Spleen (tissue), 11 donors: ENCODE data around the gene DEPP1. TPM values are rescaled to one million over a fixed set of nuclear protein-coding genes. Genes with fewer than 3 reads are reported as not detected.

ENCODE experiments used
- DNase-seq: peaks from one replicate; pipeline ENCODE4 v3.0.0-alpha.2; 2020
- H3K27ac ChIP-seq, 8 donors: fragments of 200-600 bp; sonication (generic) in 7 of 8; 1 replicate in 4 of 8; 2 replicates in 4 of 8; pipeline versions ENCODE4 v1.5.0 to v1.8.0; 2016 to 2021; ENCODE audit warnings: inconsistent platforms in 4 of 8, mild to moderate bottlenecking in 4 of 8, moderate library complexity in 1 of 8
- H3K27me3 ChIP-seq, 7 donors: fragments of 200-600 bp; sonication (generic) in 6 of 7; replicated peaks in 1 of 7; 1 replicate in 4 of 7; 2 replicates in 3 of 7; pipeline versions ENCODE4 v1.5.0 to v1.8.0; 2016 to 2021; ENCODE audit warnings: inconsistent platforms in 3 of 7, mild to moderate bottlenecking in 1 of 7
- H3K36me3 ChIP-seq, 6 donors: fragments of 200-600 bp; sonication (generic) in 5 of 6; 1 replicate in 4 of 6; 2 replicates in 2 of 6; pipeline versions ENCODE4 v1.5.0 to v1.8.0; 2016 to 2021; ENCODE audit warnings: inconsistent platforms in 2 of 6
- H3K4me1 ChIP-seq, 6 donors: fragments of 200-600 bp; sonication (generic) in 5 of 6; 1 replicate in 3 of 6; 2 replicates in 3 of 6; pipeline versions ENCODE4 v1.5.0 to v1.8.0; 2016 to 2021; ENCODE audit warnings: inconsistent platforms in 3 of 6
- H3K4me3 ChIP-seq, 8 donors: fragments of 200-600 bp; sonication (generic) in 7 of 8; 1 replicate in 4 of 8; 2 replicates in 4 of 8; pipeline versions ENCODE4 v1.5.0 to v1.8.0; 2016 to 2021; ENCODE audit warnings: inconsistent platforms in 4 of 8, mild to moderate bottlenecking in 4 of 8, moderate library complexity in 2 of 8
- H3K9me3 ChIP-seq, 8 donors: fragments of 200-600 bp; sonication (generic) in 7 of 8; 1 replicate in 4 of 8; 2 replicates in 4 of 8; pipeline versions ENCODE4 v1.5.0 to v1.8.0; 2016 to 2021; ENCODE audit warnings: inconsistent platforms in 4 of 8
- POLR2A ChIP-seq, 3 donors: fragments of 450-650 bp; IDR thresholded peaks; one replicate each; pipeline ENCODE4 v1.5.1; 2017; ENCODE audit warnings: antibody characterized with exemption in 3 of 3, mild to moderate bottlenecking in 1 of 3
- POLR2AphosphoS5 ChIP-seq, 3 donors: sonication (generic); formaldehyde crosslinking; IDR thresholded peaks; one replicate each; pipeline ENCODE4 v1.5.1; 2017; ENCODE audit warnings: antibody characterized with exemption in 3 of 3
- WGBS, 5 donors: extraction: QIAGEN DNeasy Blood & Tissue Kit in 3 of 5; methylation state at CpG; one replicate each; pipeline versions ENCODE4 v1.1.5 to v1.1.7; 2013 to 2018; 5-methylcytosine and 5-hydroxymethylcytosine counted together
- intact Hi-C: fragments of 100-400 bp; cut with DNase I; formaldehyde crosslinking; loops from one replicate; pipeline ENCODE4 v1.15.0; 2023; ENCODE audit warnings: low total_unique reads
- polyA plus RNA-seq, 3 donors: library from polyadenylated mRNA; stranded (reverse); fragments of 200-250 nt; gene quantifications; one replicate each; pipeline ENCODE4 v1.2.1, GENCODE V29; 2013
- total RNA-seq, 7 donors: library from RNA; depleted of rRNA in 3 of 7; stranded (reverse); fragments of >200 nt in 3 of 7; fragmentation: NEBNext Ultra II Directional in 4 of 7; extraction: Animal tissue kit (Norgen Biotek cat#: 25700) in 4 of 7; gene quantifications; one replicate each; pipeline versions ENCODE4 v1.1.0 to v1.2.1, GENCODE V29; 2016 to 2021
- TF ChIP-seq, protein P1 (sequence below), 11 experiments: fragments of 200-600 bp in 7 of 11; fragments of 450-650 bp in 4 of 11; sonication (generic) in 4 of 11; IDR thresholded peaks in 8 of 11; conservative IDR thresholded peaks in 3 of 11; 1 replicate in 7 of 11; 2 replicates in 4 of 11; pipeline versions ENCODE4 v1.4.0 to v1.8.0; 2016 to 2021; ENCODE audit warnings: antibody characterized with exemption in 11 of 11, inconsistent platforms in 4 of 11, mild to moderate bottlenecking in 1 of 11
- donor health status: healthy with polysubstance abuse.
- donor health status: DM: no; HTN: no; CAD: no; lungs with moderate emphysema.
- donor health status: DM: no; HTN: no; CAD: no.
- donor health status: Bipolar disorder and iron deficiency.
- donor health status: healthy.
- donor health status: DM: no; HTN: no; CAD: no.
- donor health status: DM: yes; HTN: yes; CAD: no.

The DEPP1 gene
- total and polyA plus RNA-seq, 10 donors, result 9.5 to 90.1 (median 18.4) TPM

DNA sequence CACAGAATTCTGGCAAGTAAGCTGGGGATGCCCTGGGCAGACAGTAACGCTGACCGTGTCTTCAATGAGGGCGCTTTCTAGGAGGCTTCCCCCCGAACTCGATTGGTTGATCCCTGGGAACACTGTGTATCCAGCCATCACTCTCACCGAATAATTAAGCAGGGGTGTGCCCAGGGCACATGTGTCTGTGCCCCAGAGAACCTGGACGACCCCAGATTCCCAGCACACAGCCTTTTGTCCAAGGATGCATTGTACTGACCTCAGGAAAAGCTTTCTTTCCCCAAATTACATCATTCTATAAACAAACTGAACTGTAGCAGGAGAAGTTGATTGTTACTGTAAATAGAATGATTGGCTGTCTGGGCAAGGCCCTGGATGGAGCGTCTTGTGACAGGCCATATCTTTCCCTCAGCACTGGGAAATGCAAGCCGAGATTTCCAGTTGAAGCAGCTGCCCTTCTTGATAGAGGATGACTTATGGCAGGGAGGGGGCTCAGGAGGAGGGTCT lies 6.6 kb upstream of the DEPP1 start:
- peaks cover 0 to 19% (median 15%) of the 10 kb centered on the region in 6 donors for H3K4me1 ChIP-seq
- no peak overlapping the region for H3K4me3 ChIP-seq
- intact Hi-C loops, result no loop called here
- H3K36me3 ChIP-seq, result peaks cover 0 to 88% (median 11%) of the 10 kb centered on the region in 6 donors
- DNase-seq, result no peak
- no peaks in the 10 kb centered on the region for H3K27me3 ChIP-seq
- H3K27ac ChIP-seq, result no peak overlapping the region
- TF ChIP-seq POLR2AphosphoS5 (IDR thresholded peaks at IDR 0.05), result no peak
- TF ChIP-seq POLR2A (IDR thresholded peaks at IDR 0.05), result no peak
- TF ChIP-seq, protein P1, sequence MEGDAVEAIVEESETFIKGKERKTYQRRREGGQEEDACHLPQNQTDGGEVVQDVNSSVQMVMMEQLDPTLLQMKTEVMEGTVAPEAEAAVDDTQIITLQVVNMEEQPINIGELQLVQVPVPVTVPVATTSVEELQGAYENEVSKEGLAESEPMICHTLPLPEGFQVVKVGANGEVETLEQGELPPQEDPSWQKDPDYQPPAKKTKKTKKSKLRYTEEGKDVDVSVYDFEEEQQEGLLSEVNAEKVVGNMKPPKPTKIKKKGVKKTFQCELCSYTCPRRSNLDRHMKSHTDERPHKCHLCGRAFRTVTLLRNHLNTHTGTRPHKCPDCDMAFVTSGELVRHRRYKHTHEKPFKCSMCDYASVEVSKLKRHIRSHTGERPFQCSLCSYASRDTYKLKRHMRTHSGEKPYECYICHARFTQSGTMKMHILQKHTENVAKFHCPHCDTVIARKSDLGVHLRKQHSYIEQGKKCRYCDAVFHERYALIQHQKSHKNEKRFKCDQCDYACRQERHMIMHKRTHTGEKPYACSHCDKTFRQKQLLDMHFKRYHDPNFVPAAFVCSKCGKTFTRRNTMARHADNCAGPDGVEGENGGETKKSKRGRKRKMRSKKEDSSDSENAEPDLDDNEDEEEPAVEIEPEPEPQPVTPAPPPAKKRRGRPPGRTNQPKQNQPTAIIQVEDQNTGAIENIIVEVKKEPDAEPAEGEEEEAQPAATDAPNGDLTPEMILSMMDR (IDR thresholded peaks at IDR 0.05 in 8 of 11, conservative IDR thresholded peaks at IDR 0.05 in 3 of 11), result no peak
- H3K9me3 ChIP-seq, result no peaks in the 10 kb centered on the region
- WGBS, 5 donors, result 80 to 89% (median 85%) methylated on average over 3 to 9 of the region's 9 CpGs

DNA sequence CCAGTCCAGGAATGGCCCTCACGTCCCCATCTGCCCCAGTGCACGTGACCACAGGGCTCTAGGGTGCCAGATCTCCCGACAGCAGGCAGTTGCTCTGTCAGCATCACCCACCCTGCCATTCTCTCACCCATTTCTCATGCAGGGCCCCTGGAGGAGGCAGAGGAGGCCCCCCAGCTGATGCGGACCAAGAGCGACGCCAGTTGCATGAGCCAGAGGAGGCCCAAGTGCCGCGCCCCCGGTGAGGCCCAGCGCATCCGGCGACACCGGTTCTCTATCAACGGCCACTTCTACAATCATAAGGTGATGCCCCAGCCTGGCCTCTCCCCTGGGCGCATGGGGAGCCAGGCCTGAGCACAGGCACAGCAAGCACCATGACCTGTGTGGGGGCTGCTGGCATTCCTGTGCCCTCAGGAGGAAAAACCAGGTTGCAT lies 6.1 kb upstream of the DEPP1 start:
- H3K36me3 ChIP-seq, result peaks cover 0 to 83% (median 11%) of the 10 kb centered on the region in 6 donors
- intact Hi-C loops, result no loop called here
- peaks cover 0 to 25% (median 20%) of the 10 kb centered on the region in 6 donors for H3K4me1 ChIP-seq
- no peak overlapping the region for H3K27ac ChIP-seq
- WGBS, 5 donors, result 93 to 99% (median 94%) methylated on average over 13 to 15 of the region's 15 CpGs
- no peaks in the 10 kb centered on the region for H3K9me3 ChIP-seq
- TF ChIP-seq POLR2A (IDR thresholded peaks at IDR 0.05), result no peak
- TF ChIP-seq, protein P1 (IDR thresholded peaks at IDR 0.05 in 8 of 11, conservative IDR thresholded peaks at IDR 0.05 in 3 of 11), result no peak
- no peak for TF ChIP-seq POLR2AphosphoS5 (IDR thresholded peaks at IDR 0.05)
- DNase-seq, result no peak
- H3K27me3 ChIP-seq, result no peaks in the 10 kb centered on the region
- no peak overlapping the region for H3K4me3 ChIP-seq

DNA sequence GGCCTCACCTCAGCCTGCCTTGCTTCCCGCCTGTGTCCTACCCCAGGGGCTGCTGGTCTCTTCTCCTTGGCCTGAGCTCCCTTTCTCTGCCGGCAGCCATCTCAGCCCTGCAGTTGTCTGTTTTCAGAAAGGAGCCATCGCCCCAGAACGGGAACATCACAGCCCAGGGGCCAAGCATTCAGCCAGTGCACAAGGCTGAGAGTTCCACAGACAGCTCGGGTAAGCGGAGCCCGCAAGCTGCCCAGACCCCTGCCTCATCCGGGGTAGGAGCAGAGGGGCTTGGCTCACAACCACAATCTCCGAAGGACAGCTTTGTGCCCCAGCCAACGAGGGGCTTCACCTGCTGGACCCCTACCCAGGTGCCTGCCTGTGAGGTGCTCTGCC lies 5.3 kb upstream of the DEPP1 start:
- 81 to 95% (median 93%) methylated on average over 10 of the region's 10 CpGs for WGBS, 5 donors
- intact Hi-C loops, result no loop called here
- Histone ChIP-seq H3K27ac (no peak overlapping the region), H3K36me3 (peaks cover 0 to 75% (median 9%) of the 10 kb centered on the region in 6 donors), H3K9me3 (no peaks in the 10 kb centered on the region), H3K4me3 (no peak overlapping the region), H3K27me3 (no peaks in the 10 kb centered on the region), H3K4me1 (peaks cover 0 to 33% (median 26%) of the 10 kb centered on the region in 6 donors)
- TF ChIP-seq, protein P1 (IDR thresholded peaks at IDR 0.05 in 8 of 11, conservative IDR thresholded peaks at IDR 0.05 in 3 of 11), result no peak
- TF ChIP-seq POLR2AphosphoS5 (IDR thresholded peaks at IDR 0.05), result no peak
- TF ChIP-seq POLR2A (IDR thresholded peaks at IDR 0.05), result no peak
- no peak for DNase-seq

DNA sequence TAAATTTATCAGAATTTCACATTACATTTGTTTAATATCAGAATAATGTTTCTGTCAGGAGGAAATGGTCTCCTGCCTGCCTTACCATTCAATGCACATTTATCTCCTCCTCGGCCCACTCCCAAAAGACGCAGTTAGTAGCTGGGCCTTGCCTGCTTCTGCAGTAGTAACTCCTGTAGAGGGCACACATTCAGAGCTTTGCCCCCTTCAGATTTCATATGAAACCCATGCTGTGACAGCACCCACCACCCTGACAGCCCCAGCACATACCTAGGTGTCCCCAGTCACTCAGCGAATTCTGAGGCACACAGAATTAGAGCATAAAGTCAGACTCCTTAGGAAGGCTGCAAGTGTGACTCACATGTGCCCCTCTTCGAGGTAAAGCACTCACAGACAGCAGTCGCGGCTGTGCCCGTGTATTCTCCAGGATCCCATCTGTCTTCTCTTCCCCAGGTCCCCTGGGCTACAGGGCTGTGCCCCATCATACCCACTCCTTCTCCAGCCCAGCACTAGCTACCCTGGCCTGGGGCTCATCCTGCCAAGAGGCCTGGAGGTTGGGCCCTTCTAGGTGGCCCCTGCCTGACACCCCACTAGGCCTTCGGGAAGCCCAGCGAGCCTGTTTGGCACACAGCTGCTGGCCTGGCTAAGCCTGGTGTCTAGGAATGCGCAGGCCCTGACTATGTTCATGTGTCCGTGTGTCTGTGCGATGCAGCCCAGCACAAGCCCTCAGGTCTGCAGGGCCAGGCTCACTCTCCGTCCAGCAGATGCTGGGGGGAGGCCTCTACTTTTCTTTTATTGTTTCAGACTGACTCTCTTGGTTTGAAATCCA lies 4.7 kb upstream of the DEPP1 start:
- TF ChIP-seq POLR2A (IDR thresholded peaks at IDR 0.05), result no peak
- peak in 1 of 3 donors; percentile 11 for TF ChIP-seq POLR2AphosphoS5 (IDR thresholded peaks at IDR 0.05)
- TF ChIP-seq, protein P1 (IDR thresholded peaks at IDR 0.05 in 8 of 11, conservative IDR thresholded peaks at IDR 0.05 in 3 of 11), result no peak
- intact Hi-C loops, result no loop called here
- peaks cover 0 to 69% (median 9%) of the 10 kb centered on the region in 6 donors for H3K36me3 ChIP-seq
- WGBS, 5 donors, result 93 to 96% (median 95%) methylated on average over 12 to 13 of the region's 13 CpGs
- no peak for DNase-seq
- H3K27ac ChIP-seq, result no peak overlapping the region
- no peaks in the 10 kb centered on the region for H3K27me3 ChIP-seq
- no peak overlapping the region for H3K4me3 ChIP-seq
- peaks cover 0 to 39% (median 29%) of the 10 kb centered on the region in 6 donors for H3K4me1 ChIP-seq
- no peaks in the 10 kb centered on the region for H3K9me3 ChIP-seq
